HEK293 (cell line): ENCODE measurements around the gene TNIK.

Experiments used
- BCL11B ChIP-seq: fragments of 450-650 bp; formaldehyde crosslinking; IDR thresholded peaks from 2 replicates; pipeline ENCODE4 v1.5.1; 2016; ENCODE audit warnings: low read depth, missing biosample characterization, missing genetic modification characterization
- KLF7 ChIP-seq: fragments of 450-650 bp; formaldehyde crosslinking; IDR thresholded peaks from 2 replicates; pipeline ENCODE4 v1.5.1; 2016; ENCODE audit warnings: missing biosample characterization, missing genetic modification characterization, borderline replicate concordance
- MZF1 ChIP-seq: fragments of 450-650 bp; formaldehyde crosslinking; IDR thresholded peaks from 2 replicates; pipeline ENCODE4 v1.5.1; 2017; ENCODE audit warnings: missing biosample characterization, missing genetic modification characterization, borderline replicate concordance
- PRDM1 ChIP-seq: fragments of 450-650 bp; formaldehyde crosslinking; IDR thresholded peaks from 2 replicates; pipeline ENCODE4; 2016; ENCODE audit warnings: missing biosample characterization, missing genetic modification characterization
- SALL2 ChIP-seq: fragments of 450-650 bp; formaldehyde crosslinking; IDR thresholded peaks from 2 replicates; pipeline ENCODE4 v1.5.0; 2017; ENCODE audit warnings: missing biosample characterization, mild to moderate bottlenecking, missing genetic modification characterization, borderline replicate concordance
- SP3 ChIP-seq: fragments of 450-650 bp; formaldehyde crosslinking; IDR thresholded peaks from 2 replicates; pipeline ENCODE4 v1.5.1; 2016; ENCODE audit warnings: missing biosample characterization, missing genetic modification characterization
- SP7 ChIP-seq: fragments of 450-650 bp; formaldehyde crosslinking; IDR thresholded peaks from 2 replicates; pipeline ENCODE4 v1.5.1; 2016; ENCODE audit warnings: missing biosample characterization, missing genetic modification characterization
- YY1 ChIP-seq: fragments of 450-650 bp; formaldehyde crosslinking; IDR thresholded peaks from 2 replicates; pipeline ENCODE4 v1.5.1; 2018; ENCODE audit warnings: missing biosample characterization, missing genetic modification characterization
- ZBTB8A ChIP-seq: fragments of 450-650 bp; formaldehyde crosslinking; IDR thresholded peaks from 2 replicates; pipeline ENCODE4 v1.5.1; 2016; ENCODE audit warnings: missing biosample characterization, missing genetic modification characterization
- ZNF132 ChIP-seq: fragments of 450-650 bp; formaldehyde crosslinking; IDR thresholded peaks from 2 replicates; pipeline ENCODE4 v1.5.1; 2017; ENCODE audit warnings: missing biosample characterization, missing genetic modification characterization, borderline replicate concordance
- ZNF133 ChIP-seq: fragments of 450-650 bp; formaldehyde crosslinking; IDR thresholded peaks from 2 replicates; pipeline ENCODE4 v1.5.1; 2016; ENCODE audit warnings: missing biosample characterization, missing genetic modification characterization
- ZNF155 ChIP-seq: fragments of 450-650 bp; formaldehyde crosslinking; IDR thresholded peaks from 2 replicates; pipeline ENCODE4 v1.5.1; 2016; ENCODE audit warnings: missing biosample characterization, missing genetic modification characterization
- ZNF16 ChIP-seq: fragments of 450-650 bp; formaldehyde crosslinking; IDR thresholded peaks from 2 replicates; pipeline ENCODE4 v1.5.1; 2016; ENCODE audit warnings: low read depth, missing biosample characterization, missing genetic modification characterization
- ZNF423 ChIP-seq: fragments of 450-650 bp; formaldehyde crosslinking; IDR thresholded peaks from 2 replicates; pipeline ENCODE4 v1.5.1; 2016; ENCODE audit warnings: missing biosample characterization, missing genetic modification characterization
- ZNF510 ChIP-seq: fragments of 450-650 bp; formaldehyde crosslinking; IDR thresholded peaks from 2 replicates; pipeline ENCODE4 v1.5.1; 2018; ENCODE audit warnings: mild to moderate bottlenecking, missing genetic modification characterization, missing biosample characterization; ENCODE audit not compliant: insufficient replicate concordance
- ZNF549 ChIP-seq: fragments of 450-650 bp; IDR thresholded peaks from 2 replicates; pipeline ENCODE4 v1.5.1; 2018; ENCODE audit warnings: missing biosample characterization, missing genetic modification characterization, mild to moderate bottlenecking, inconsistent platforms, moderate library complexity
- ZNF561 ChIP-seq: fragments of 450-650 bp; IDR thresholded peaks from 2 replicates; pipeline ENCODE4 v1.5.1; 2018; ENCODE audit warnings: missing biosample characterization, missing genetic modification characterization, borderline replicate concordance
- ZNF654 ChIP-seq: fragments of 450-650 bp; formaldehyde crosslinking; IDR thresholded peaks from 2 replicates; pipeline ENCODE4 v1.5.1; 2016; ENCODE audit warnings: low read depth, missing biosample characterization, missing genetic modification characterization
- ZNF658 ChIP-seq: fragments of 450-650 bp; formaldehyde crosslinking; IDR thresholded peaks from 2 replicates; pipeline ENCODE4; 2016; ENCODE audit warnings: missing biosample characterization, missing genetic modification characterization
- ZNF701 ChIP-seq: fragments of 450-650 bp; formaldehyde crosslinking; IDR thresholded peaks from 2 replicates; pipeline ENCODE4 v1.5.1; 2016; ENCODE audit warnings: missing biosample characterization, missing genetic modification characterization
- ZNF776 ChIP-seq: fragments of 450-650 bp; formaldehyde crosslinking; IDR thresholded peaks from 2 replicates; pipeline ENCODE4 v1.5.0; 2017; ENCODE audit warnings: missing biosample characterization, missing genetic modification characterization, borderline replicate concordance
- ZNF791 ChIP-seq: fragments of 450-650 bp; formaldehyde crosslinking; IDR thresholded peaks from 2 replicates; pipeline ENCODE4 v1.5.1; 2016; ENCODE audit warnings: missing biosample characterization, missing genetic modification characterization
- ZSCAN30 ChIP-seq: fragments of 450-650 bp; IDR thresholded peaks from 2 replicates; pipeline ENCODE4 v1.5.1; 2018; ENCODE audit warnings: missing biosample characterization, mild to moderate bottlenecking, missing genetic modification characterization, moderate library complexity
- TF ChIP-seq, protein P1 (sequence below): fragments of 450-650 bp; formaldehyde crosslinking; IDR thresholded peaks from 2 replicates; pipeline ENCODE4 v1.5.0; 2017; ENCODE audit warnings: missing biosample characterization, missing genetic modification characterization, borderline replicate concordance
- TF ChIP-seq, protein P2 (sequence below): fragments of 450-650 bp; IDR thresholded peaks from 2 replicates; pipeline ENCODE4 v1.5.1; 2018; ENCODE audit warnings: missing biosample characterization, mild to moderate bottlenecking, missing genetic modification characterization
- TF ChIP-seq, protein P3 (sequence below): fragments of 450-650 bp; formaldehyde crosslinking; IDR thresholded peaks from 2 replicates; pipeline ENCODE4 v1.5.1; 2016; ENCODE audit warnings: missing biosample characterization, missing genetic modification characterization
- TF ChIP-seq, protein P4 (sequence below): fragments of 450-650 bp; formaldehyde crosslinking; conservative IDR thresholded peaks from 2 replicates; pipeline ENCODE4 v1.5.1; 2016; ENCODE audit warnings: low read depth, missing biosample characterization, missing genetic modification characterization

The TNIK gene

DNA sequence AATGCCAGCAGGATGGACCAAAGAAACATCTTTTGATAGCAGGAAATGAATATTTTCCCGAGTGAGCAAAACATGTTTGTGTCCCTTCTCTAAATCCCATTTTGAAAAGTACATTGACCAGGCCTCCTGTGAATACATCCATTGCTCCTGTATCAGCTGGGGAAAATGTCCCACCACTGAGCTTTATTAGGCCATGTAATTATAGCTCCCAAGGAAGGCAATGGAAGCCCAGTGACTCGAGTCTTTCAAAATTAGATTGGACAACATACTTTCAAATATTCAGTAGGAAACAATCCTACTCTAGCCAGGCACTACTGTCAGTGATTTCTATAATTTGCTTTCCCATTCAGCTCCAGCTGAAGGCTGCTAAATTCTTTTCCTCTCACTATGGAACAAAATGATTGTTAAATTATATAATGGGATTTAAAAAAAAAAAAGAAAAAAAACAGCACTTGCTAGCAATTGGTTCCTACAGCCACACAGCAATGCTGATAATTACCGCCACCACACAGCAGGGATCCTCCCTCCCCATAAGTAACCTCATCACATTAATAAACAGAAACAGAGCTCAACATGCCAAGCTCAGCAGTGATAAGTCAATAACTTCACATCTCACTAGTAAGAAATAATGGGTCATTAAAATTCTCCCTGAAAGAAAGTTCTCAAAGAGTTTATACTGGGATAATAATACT lies 261.3 kb downstream of the TNIK start (continued):
- TF ChIP-seq, protein P1, sequence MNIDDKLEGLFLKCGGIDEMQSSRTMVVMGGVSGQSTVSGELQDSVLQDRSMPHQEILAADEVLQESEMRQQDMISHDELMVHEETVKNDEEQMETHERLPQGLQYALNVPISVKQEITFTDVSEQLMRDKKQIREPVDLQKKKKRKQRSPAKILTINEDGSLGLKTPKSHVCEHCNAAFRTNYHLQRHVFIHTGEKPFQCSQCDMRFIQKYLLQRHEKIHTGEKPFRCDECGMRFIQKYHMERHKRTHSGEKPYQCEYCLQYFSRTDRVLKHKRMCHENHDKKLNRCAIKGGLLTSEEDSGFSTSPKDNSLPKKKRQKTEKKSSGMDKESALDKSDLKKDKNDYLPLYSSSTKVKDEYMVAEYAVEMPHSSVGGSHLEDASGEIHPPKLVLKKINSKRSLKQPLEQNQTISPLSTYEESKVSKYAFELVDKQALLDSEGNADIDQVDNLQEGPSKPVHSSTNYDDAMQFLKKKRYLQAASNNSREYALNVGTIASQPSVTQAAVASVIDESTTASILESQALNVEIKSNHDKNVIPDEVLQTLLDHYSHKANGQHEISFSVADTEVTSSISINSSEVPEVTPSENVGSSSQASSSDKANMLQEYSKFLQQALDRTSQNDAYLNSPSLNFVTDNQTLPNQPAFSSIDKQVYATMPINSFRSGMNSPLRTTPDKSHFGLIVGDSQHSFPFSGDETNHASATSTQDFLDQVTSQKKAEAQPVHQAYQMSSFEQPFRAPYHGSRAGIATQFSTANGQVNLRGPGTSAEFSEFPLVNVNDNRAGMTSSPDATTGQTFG (tag by site-specific recombination), result no peak
- TF ChIP-seq ZNF155, result no peak
- TF ChIP-seq ZNF133 (tag by site-specific recombination), result no peak
- no peak for TF ChIP-seq BCL11B (tag by site-specific recombination)
- no peak for TF ChIP-seq ZNF132 (tag by site-specific recombination)
- no peak for TF ChIP-seq ZBTB8A (tag by site-specific recombination)
- no peak for TF ChIP-seq ZNF423
- TF ChIP-seq ZNF658 (tag by site-specific recombination), result no peak
- no peak for TF ChIP-seq ZNF561
- TF ChIP-seq ZNF16 (tag by site-specific recombination), result no peak
- no peak for TF ChIP-seq KLF7
- no peak for TF ChIP-seq ZNF701 (tag by site-specific recombination)
- peak; percentile 61; the same call in 1 of the 2 replicates for TF ChIP-seq PRDM1
- TF ChIP-seq ZNF791, result no peak
- TF ChIP-seq ZNF510 (tag by site-specific recombination), result no peak
- TF ChIP-seq ZNF549 (tag by site-specific recombination), result no peak
- TF ChIP-seq SP7 (tag by site-specific recombination), result peak; percentile 92
- no peak for TF ChIP-seq YY1 (tag by site-specific recombination)
- TF ChIP-seq, protein P2, sequence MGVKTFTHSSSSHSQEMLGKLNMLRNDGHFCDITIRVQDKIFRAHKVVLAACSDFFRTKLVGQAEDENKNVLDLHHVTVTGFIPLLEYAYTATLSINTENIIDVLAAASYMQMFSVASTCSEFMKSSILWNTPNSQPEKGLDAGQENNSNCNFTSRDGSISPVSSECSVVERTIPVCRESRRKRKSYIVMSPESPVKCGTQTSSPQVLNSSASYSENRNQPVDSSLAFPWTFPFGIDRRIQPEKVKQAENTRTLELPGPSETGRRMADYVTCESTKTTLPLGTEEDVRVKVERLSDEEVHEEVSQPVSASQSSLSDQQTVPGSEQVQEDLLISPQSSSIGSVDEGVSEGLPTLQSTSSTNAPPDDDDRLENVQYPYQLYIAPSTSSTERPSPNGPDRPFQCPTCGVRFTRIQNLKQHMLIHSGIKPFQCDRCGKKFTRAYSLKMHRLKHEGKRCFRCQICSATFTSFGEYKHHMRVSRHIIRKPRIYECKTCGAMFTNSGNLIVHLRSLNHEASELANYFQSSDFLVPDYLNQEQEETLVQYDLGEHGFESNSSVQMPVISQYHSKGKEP (tag by site-specific recombination), result no peak
- peak; percentile 89 for TF ChIP-seq ZSCAN30 (tag by site-specific recombination)
- TF ChIP-seq MZF1 (tag by site-specific recombination), result no peak
- TF ChIP-seq, protein P3, sequence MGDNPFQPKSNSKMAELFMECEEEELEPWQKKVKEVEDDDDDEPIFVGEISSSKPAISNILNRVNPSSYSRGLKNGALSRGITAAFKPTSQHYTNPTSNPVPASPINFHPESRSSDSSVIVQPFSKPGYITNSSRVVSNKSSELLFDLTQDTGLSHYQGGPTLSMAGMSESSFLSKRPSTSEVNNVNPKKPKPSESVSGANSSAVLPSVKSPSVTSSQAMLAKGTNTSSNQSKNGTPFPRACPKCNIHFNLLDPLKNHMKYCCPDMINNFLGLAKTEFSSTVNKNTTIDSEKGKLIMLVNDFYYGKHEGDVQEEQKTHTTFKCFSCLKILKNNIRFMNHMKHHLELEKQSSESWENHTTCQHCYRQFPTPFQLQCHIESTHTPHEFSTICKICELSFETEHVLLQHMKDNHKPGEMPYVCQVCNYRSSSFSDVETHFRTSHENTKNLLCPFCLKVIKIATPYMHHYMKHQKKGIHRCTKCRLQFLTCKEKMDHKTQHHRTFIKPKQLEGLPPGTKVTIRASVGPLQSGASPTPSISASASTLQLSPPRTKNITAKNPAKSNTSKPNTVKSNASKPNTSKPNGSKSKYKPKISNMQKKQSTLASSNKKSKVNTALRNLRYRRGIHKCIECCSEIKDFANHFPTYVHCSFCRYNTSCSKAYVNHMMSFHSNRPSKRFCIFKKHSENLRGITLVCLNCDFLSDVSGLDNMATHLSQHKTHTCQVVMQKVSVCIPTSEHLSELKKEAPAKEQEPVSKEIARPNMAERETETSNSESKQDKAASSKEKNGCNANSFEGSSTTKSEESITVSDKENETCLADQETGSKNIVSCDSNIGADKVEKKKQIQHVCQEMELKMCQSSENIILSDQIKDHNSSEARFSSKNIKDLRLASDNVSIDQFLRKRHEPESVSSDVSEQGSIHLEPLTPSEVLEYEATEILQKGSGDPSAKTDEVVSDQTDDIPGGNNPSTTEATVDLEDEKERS (tag by site-specific recombination), result no peak
- no peak for TF ChIP-seq ZNF776
- no peak for TF ChIP-seq ZNF654 (tag by site-specific recombination)
- no peak for TF ChIP-seq SALL2
- no peak for TF ChIP-seq SP3
- TF ChIP-seq, protein P4, sequence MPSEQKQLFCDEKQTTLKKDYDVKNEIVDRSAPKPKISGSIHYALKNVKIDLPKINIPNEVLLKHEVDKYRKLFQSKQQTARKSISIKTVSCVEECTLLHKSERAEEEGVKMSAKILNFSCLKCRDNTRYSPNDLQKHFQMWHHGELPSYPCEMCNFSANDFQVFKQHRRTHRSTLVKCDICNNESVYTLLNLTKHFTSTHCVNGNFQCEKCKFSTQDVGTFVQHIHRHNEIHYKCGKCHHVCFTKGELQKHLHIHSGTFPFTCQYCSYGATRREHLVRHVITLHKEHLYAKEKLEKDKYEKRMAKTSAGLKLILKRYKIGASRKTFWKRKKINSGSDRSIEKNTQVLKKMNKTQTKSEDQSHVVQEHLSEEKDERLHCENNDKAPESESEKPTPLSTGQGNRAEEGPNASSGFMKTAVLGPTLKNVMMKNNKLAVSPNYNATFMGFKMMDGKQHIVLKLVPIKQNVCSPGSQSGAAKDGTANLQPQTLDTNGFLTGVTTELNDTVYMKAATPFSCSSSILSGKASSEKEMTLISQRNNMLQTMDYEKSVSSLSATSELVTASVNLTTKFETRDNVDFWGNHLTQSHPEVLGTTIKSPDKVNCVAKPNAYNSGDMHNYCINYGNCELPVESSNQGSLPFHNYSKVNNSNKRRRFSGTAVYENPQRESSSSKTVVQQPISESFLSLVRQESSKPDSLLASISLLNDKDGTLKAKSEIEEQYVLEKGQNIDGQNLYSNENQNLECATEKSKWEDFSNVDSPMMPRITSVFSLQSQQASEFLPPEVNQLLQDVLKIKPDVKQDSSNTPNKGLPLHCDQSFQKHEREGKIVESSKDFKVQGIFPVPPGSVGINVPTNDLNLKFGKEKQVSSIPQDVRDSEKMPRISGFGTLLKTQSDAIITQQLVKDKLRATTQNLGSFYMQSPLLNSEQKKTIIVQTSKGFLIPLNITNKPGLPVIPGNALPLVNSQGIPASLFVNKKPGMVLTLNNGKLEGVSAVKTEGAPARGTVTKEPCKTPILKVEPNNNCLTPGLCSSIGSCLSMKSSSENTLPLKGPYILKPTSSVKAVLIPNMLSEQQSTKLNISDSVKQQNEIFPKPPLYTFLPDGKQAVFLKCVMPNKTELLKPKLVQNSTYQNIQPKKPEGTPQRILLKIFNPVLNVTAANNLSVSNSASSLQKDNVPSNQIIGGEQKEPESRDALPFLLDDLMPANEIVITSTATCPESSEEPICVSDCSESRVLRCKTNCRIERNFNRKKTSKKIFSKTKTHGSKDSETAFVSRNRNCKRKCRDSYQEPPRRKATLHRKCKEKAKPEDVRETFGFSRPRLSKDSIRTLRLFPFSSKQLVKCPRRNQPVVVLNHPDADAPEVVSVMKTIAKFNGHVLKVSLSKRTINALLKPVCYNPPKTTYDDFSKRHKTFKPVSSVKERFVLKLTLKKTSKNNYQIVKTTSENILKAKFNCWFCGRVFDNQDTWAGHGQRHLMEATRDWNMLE (tag by site-specific recombination), result no peak
